Measurements from ENCODE around the gene KBTBD8. TPM values are rescaled to one million over a fixed set of nuclear protein-coding genes. Genes with fewer than 3 reads are reported as not detected.
A peak's percentile ranks its signal among the peaks of the same experiment; 100 is the strongest.

Gene KBTBD8
- total and polyA plus RNA-seq, 9 of the 15 experiments (the other 6 are each of a cell fraction or from before 2014, with no cell fraction given) = 2.7 to 9.1 (median 5.6) TPM

DNA sequence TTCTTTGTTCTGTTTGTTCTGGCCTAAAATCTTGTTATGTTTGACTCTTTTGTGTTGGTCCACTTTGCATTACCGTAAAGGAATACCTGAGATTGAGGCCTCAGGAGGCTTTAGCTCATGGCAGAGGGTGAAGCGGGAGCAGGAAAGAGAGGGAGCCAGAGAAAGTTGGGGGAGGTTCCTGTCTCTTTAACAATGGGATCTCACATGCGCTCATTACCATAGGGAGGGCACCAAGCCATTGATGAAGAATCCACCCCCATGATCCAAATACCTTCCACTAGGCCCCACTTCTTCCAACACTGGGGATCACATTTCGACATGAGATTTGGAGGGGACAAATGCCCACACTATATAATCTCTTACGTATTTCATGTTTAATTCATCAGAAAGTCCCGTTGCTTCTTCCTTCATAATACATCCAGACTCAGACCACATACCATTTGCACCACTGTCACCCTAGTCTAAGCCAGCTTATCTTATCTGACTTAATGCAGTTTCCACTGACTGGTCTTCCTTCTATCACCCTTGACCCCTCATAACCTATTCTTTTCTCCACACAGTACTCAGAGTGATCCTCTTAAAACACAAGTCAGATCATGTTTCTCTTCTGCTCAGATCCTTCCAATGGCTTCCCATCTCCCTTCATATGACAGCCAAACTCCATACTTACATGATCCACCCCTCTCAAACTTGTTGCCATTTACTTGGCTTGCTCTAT, 13.5 kb downstream of the KBTBD8 start (continued):
- TF ChIP-seq, protein P1, sequence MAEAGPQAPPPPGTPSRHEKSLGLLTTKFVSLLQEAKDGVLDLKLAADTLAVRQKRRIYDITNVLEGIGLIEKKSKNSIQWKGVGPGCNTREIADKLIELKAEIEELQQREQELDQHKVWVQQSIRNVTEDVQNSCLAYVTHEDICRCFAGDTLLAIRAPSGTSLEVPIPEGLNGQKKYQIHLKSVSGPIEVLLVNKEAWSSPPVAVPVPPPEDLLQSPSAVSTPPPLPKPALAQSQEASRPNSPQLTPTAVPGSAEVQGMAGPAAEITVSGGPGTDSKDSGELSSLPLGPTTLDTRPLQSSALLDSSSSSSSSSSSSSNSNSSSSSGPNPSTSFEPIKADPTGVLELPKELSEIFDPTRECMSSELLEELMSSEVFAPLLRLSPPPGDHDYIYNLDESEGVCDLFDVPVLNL (CRISPR knock-in tag; IDR thresholded peaks at IDR 0.05; ENCODE audit: low read depth) = no peak
- TF ChIP-seq TBP (optimal IDR thresholded peaks at IDR 0.05; ENCODE audit: low read depth, low read length) (no peak), ESRRB (CRISPR knock-in tag; IDR thresholded peaks at IDR 0.05; ENCODE audit: borderline replicate concordance) (no peak), TARDBP (IDR thresholded peaks at IDR 0.05) (no peak), ZKSCAN3 (CRISPR knock-in tag; IDR thresholded peaks at IDR 0.05) (no peak), BACH1 (tag; IDR thresholded peaks at IDR 0.05) (no peak; the same call in 1 of the 2 replicates), CAMTA2 (CRISPR knock-in tag; conservative IDR thresholded peaks at IDR 0.05) (no peak), ZEB2 (IDR thresholded peaks at IDR 0.05) (peak; percentile 26; the same call in 1 of the 2 replicates), ZNF124 (CRISPR knock-in tag; IDR thresholded peaks at IDR 0.05) (no peak), ZNF347 (CRISPR knock-in tag; IDR thresholded peaks at IDR 0.05; ENCODE audit: low read depth) (no peak), PTTG1 (tag; IDR thresholded peaks at IDR 0.05; ENCODE audit: low read depth) (no peak), MEIS2 (IDR thresholded peaks at IDR 0.05; ENCODE audit: partially characterized antibody) (no peak), NRF1 (conservative IDR thresholded peaks at IDR 0.05 in 1 of 2, IDR thresholded peaks at IDR 0.05 in 1 of 2) (no peak), PHB (CRISPR knock-in tag; IDR thresholded peaks at IDR 0.05) (no peak)
- TF ChIP-seq, protein P2, sequence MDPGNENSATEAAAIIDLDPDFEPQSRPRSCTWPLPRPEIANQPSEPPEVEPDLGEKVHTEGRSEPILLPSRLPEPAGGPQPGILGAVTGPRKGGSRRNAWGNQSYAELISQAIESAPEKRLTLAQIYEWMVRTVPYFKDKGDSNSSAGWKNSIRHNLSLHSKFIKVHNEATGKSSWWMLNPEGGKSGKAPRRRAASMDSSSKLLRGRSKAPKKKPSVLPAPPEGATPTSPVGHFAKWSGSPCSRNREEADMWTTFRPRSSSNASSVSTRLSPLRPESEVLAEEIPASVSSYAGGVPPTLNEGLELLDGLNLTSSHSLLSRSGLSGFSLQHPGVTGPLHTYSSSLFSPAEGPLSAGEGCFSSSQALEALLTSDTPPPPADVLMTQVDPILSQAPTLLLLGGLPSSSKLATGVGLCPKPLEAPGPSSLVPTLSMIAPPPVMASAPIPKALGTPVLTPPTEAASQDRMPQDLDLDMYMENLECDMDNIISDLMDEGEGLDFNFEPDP (CRISPR knock-in tag; IDR thresholded peaks at IDR 0.05) = no peak
- TF ChIP-seq, protein P3, sequence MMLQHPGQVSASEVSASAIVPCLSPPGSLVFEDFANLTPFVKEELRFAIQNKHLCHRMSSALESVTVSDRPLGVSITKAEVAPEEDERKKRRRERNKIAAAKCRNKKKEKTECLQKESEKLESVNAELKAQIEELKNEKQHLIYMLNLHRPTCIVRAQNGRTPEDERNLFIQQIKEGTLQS (IDR thresholded peaks at IDR 0.05) = 0 out of 2 replicates have a peak, but pooled peaks have one; percentile 13
- TF ChIP-seq, protein P3 (CRISPR knock-in tag; conservative IDR thresholded peaks at IDR 0.05) = no peak
- TF ChIP-seq, protein P4, sequence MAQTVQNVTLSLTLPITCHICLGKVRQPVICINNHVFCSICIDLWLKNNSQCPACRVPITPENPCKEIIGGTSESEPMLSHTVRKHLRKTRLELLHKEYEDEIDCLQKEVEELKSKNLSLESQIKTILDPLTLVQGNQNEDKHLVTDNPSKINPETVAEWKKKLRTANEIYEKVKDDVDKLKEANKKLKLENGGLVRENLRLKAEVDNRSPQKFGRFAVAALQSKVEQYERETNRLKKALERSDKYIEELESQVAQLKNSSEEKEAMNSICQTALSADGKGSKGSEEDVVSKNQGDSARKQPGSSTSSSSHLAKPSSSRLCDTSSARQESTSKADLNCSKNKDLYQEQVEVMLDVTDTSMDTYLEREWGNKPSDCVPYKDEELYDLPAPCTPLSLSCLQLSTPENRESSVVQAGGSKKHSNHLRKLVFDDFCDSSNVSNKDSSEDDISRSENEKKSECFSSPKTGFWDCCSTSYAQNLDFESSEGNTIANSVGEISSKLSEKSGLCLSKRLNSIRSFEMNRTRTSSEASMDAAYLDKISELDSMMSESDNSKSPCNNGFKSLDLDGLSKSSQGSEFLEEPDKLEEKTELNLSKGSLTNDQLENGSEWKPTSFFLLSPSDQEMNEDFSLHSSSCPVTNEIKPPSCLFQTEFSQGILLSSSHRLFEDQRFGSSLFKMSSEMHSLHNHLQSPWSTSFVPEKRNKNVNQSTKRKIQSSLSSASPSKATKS (CRISPR knock-in tag; IDR thresholded peaks at IDR 0.05) = no peak
- TF ChIP-seq, protein P5, sequence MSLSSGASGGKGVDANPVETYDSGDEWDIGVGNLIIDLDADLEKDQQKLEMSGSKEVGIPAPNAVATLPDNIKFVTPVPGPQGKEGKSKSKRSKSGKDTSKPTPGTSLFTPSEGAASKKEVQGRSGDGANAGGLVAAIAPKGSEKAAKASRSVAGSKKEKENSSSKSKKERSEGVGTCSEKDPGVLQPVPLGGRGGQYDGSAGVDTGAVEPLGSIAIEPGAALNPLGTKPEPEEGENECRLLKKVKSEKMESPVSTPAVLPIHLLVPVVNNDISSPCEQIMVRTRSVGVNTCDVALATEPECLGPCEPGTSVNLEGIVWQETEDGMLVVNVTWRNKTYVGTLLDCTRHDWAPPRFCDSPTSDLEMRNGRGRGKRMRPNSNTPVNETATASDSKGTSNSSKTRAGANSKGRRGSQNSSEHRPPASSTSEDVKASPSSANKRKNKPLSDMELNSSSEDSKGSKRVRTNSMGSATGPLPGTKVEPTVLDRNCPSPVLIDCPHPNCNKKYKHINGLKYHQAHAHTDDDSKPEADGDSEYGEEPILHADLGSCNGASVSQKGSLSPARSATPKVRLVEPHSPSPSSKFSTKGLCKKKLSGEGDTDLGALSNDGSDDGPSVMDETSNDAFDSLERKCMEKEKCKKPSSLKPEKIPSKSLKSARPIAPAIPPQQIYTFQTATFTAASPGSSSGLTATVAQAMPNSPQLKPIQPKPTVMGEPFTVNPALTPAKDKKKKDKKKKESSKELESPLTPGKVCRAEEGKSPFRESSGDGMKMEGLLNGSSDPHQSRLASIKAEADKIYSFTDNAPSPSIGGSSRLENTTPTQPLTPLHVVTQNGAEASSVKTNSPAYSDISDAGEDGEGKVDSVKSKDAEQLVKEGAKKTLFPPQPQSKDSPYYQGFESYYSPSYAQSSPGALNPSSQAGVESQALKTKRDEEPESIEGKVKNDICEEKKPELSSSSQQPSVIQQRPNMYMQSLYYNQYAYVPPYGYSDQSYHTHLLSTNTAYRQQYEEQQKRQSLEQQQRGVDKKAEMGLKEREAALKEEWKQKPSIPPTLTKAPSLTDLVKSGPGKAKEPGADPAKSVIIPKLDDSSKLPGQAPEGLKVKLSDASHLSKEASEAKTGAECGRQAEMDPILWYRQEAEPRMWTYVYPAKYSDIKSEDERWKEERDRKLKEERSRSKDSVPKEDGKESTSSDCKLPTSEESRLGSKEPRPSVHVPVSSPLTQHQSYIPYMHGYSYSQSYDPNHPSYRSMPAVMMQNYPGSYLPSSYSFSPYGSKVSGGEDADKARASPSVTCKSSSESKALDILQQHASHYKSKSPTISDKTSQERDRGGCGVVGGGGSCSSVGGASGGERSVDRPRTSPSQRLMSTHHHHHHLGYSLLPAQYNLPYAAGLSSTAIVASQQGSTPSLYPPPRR (CRISPR knock-in tag; IDR thresholded peaks at IDR 0.05; ENCODE audit: borderline replicate concordance) = no peak
